IPS-18c (cell line): Measurements from ENCODE around the gene ZBTB46.
"Not testable (repeated sequence)": the region's sequence is repeated elsewhere in the genome, so short reads cannot be mapped to it uniquely, and the experiment has no call there.

Experiments
- H3K4me3 ChIP-seq: 2 replicates; pipeline ENCODE4 v1.7.0; 2013; ENCODE audit warnings: low read depth, mild to moderate bottlenecking, low read length, moderate library complexity; ENCODE audit not compliant: insufficient read depth
- H3K9me3 ChIP-seq: one replicate; pipeline ENCODE4 v1.6.1; 2013; ENCODE audit warnings: mild to moderate bottlenecking, low read length, moderate library complexity; ENCODE audit not compliant: control insufficient read depth, insufficient read depth

Gene ZBTB46, protein sequence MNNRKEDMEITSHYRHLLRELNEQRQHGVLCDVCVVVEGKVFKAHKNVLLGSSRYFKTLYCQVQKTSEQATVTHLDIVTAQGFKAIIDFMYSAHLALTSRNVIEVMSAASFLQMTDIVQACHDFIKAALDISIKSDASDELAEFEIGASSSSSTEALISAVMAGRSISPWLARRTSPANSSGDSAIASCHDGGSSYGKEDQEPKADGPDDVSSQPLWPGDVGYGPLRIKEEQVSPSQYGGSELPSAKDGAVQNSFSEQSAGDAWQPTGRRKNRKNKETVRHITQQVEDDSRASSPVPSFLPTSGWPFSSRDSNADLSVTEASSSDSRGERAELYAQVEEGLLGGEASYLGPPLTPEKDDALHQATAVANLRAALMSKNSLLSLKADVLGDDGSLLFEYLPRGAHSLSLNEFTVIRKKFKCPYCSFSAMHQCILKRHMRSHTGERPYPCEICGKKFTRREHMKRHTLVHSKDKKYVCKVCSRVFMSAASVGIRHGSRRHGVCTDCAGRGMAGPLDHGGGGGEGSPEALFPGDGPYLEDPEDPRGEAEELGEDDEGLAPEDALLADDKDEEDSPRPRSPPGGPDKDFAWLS

GRCh38 chr20:63830841-63831588 lies at the start of gene ZBTB46:
TSS of gene ZBTB46 (minus strand) at chr20:63831264. CDS start at chr20:63790757, 40,507 bp downstream.
- H3K9me3 ChIP-seq = no peaks in the 10 kb centered on the region
- H3K4me3 ChIP-seq = peak within 1 kb of the TSS; percentile 71

- Histone ChIP-seq H3K9me3 (no peaks in the 10 kb centered on the region), H3K4me3 (no peak overlapping the region)
Observed at GRCh38 chr20:63878899-63879663, 48.0 kb upstream of the ZBTB46 start.

DNA sequence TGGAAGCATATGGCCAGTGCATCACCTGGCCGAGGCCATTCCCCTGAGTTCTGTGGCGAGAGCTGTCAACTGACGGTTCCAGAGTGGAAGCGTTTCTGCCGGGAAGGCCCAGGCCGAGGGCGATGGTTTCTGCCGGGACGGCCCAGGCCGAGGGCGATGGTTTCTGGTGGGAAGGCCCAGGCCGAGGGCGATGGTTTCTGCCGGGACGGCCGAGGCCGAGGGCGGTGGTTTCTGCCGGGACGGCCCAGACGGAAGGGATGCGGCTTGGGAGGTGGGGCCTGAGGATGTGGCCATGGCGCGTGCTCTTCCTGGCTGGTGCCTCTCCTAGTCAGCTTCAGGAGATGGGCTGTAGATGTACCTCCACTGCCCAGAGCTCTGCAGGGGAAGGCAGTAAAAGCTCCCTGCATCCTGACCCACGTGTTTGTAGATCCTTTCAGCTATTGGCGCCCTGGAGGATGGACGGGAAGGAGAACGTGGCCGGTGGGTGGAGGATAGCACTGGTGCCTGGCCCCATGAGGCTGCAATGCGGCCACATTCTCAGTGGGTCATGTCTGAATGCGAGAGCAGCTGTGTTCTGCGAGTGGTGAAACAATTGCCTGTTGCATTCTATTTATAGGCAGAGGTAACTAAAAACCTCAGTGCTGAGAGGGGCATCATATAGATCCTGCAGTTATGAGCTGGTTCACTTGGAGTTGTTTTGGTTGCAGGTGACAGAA lies 46.8 kb upstream of the ZBTB46 start:
- Histone ChIP-seq H3K9me3 (no peaks in the 10 kb centered on the region), H3K4me3 (no peak overlapping the region)

DNA sequence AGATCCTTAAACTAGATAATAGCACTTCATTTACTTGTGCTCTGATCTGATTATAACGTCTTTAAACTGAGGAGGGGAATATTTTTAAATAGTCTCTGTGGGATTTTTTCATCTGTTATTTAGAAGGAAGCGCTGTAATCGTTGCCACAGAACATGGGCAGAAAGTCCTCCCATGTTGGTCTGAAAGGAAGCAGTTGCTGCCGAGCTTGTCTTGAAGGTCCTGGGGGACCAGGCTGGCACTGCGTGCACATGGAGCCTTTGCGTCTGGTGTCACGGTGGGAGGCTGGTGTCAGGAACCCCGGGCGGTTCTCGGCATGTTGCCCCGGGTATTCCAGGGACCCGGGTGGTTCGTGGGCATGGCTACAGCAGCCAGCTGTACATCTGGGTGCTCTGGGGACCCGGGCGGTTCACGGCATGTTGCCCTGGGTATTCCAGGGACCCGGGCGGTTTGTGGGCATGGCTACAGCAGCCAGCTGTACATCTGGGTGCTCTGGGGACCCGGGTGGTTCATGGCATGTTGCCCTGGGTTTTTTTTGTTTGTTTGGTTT lies 45.5 kb upstream of the ZBTB46 start:
- Histone ChIP-seq H3K4me3 (no peak overlapping the region), H3K9me3 (no peaks in the 10 kb centered on the region)

DNA sequence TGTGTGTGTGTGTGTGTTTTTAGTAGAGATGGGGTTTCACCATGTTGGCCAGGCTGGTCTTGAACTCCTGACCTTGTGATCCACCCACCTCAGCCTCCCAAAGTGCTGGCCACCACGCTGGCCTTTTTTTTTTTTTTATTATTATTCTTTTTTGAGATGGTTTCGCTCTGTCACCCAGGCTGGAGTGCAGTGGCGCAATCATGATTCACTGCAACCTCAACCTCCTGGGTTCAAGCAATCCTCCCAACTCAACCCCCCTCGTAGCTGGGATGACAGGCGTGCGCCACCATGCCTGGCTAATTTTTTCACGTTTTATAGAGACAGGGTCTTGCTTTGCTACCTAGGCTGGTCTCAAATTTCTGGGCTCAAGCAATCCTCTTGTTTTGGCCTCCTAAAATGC lies 43.2 kb upstream of the ZBTB46 start:
- H3K4me3 ChIP-seq, H3K9me3 ChIP-seq: not testable (repeated sequence)

DNA sequence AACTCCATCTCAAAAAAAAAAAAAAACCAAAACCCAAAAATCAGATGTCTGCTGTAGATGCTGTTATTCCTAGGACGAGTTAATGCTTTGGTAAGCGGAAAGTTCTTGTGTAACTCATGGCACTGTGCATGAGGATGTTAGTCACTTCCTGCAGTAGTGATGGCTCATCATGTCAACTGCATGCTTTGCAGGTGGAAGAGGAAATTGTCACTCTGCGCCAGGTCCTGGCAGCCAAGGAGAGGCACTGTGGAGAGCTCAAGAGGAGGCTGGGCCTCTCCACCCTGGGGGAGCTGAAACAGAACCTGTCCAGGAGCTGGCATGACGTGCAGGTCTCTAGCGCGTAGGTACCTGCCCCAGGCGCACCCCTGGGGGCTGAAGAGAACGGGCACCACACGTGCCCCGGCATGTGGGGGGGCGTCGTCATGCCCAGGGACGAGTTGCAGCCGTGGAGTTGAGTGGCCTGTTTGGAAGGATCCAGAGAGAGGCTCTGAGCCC lies 42.5 kb upstream of the ZBTB46 start:
- no peaks in the 10 kb centered on the region for H3K9me3 ChIP-seq
- H3K4me3 ChIP-seq = no peak overlapping the region

DNA sequence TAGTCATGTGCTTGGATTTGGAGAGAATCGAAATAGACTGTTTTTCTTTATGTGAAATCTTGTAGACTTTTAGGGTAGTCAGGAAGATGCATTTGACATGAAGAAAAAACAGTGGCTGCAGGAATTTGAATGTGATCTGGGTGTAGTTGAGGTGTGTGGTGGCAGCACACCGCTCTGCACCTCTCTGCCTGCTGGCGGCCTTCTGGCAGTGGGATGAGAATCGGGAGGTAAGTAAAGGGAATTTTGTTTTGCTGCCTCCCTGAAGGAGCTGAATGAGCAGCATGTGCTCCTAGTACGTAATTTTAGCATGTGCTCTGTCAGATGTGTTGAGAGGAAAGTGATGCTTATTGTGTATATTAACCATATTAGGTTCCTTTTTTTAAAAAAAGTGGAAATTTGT lies 37.2 kb upstream of the ZBTB46 start:
- Histone ChIP-seq H3K9me3 (no peaks in the 10 kb centered on the region), H3K4me3 (no peak overlapping the region)

- not testable (repeated sequence) for H3K9me3 ChIP-seq, H3K4me3 ChIP-seq
Observed at GRCh38 chr20:63867042-63867441, 36.0 kb upstream of the ZBTB46 start.

GRCh38 chr20:63864978-63865640 lies 34.0 kb upstream of the ZBTB46 start, which contains the start of gene TPD52L2:
TSS of gene TPD52L2 (plus strand) at chr20:63865270. CDS start at chr20:63865366, 96 bp downstream.
- peak within 1 kb of the TSS; percentile 96 for H3K4me3 ChIP-seq
- no peaks in the 10 kb centered on the region for H3K9me3 ChIP-seq

DNA sequence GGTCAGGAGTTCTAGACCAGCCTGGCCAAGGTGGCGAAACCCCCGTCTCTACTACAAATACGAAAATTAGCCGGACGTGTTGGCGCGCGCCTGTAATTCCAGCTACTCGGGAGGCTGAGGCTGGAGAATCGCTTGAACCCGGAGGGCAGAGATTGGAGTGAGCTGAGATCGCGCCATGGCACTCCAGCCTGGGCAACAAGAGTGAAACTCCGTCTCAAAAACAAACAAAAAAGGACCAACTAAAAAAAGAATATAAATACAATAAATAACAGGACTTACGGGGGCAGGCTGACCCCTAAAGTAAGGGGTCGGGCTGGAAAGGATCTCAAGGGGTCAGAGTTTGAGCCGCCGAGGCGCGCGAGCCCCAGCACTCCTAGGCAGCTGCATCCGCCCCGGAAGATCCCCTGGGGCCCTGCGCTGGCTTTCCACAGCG lies 33.5 kb upstream of the ZBTB46 start:
- no peaks in the 10 kb centered on the region for H3K9me3 ChIP-seq

DNA sequence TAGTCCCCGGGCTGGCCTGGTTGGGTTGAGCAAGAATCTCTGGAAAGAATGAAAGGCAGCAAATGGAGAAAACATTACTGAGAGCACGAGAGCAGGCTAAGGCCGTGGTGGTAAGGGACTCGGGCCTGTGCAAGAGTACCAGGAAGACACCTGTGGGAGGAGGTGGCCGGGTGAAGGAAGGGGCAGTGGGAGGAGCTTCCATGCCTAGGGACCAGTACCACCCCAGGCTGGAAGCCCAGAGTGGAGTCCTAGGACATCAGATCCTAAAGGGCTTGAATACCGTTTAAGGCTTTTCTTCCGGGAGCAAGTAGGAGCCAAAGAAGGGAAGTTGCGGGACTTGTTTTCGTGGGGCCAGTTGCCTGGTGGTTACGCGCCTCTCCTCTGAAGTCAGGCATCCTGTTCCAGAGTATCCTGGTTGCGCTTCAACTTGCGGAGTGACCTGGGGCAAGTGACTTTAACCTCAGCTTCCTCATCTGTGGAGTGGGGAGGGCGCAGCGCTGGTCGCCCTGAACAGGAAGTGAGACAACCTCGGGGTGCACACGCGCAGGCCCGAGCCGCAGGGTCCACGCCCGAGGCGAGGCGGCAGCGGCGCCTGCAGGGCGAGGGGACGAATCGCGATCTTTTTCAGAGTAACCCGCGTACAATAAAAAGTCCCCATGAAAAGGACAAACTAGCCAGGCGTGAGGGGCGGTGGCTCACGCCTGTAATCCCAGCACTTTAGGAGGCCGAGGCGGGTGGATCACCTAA lies 32.9 kb upstream of the ZBTB46 start:
- Histone ChIP-seq H3K4me3 (peak overlapping the region; percentile 79), H3K9me3 (no peaks in the 10 kb centered on the region)

More for the DNA sequence above, 33.5 kb upstream of the ZBTB46 start:
- peak overlapping the region; percentile 79 for H3K4me3 ChIP-seq

- no peaks in the 10 kb centered on the region for H3K9me3 ChIP-seq
- peak overlapping the region; percentile 79; the same call in 1 of the 2 replicates for H3K4me3 ChIP-seq
Observed at GRCh38 chr20:63863021-63863797, 32.1 kb upstream of the ZBTB46 start.

- Histone ChIP-seq H3K9me3 (no peaks in the 10 kb centered on the region), H3K4me3 (no peak overlapping the region)
Observed at GRCh38 chr20:63861981-63862901, 31.2 kb upstream of the ZBTB46 start.
